H7 (cell line): ENCODE results near the gene MCUR1. TPM values are rescaled to one million over a fixed set of nuclear protein-coding genes. Genes with fewer than 3 reads are reported as not detected.

ENCODE experiments used
- DNase-seq: peaks from one replicate; pipeline ENCODE4 v3.0.0; 2012
- H3K27me3 ChIP-seq: 2 replicates; pipeline ENCODE4 v1.6.0; 2011; ENCODE audit warnings: mild to moderate bottlenecking, low read length; ENCODE audit not compliant: control insufficient read depth, insufficient read depth
- H3K36me3 ChIP-seq: replicated peaks from 2 replicates; pipeline ENCODE4 v1.5.1; 2011; ENCODE audit warnings: low read length; ENCODE audit not compliant: control insufficient read depth, insufficient read depth
- H3K4me3 ChIP-seq: 2 replicates; pipeline ENCODE4 v1.5.1; 2011; ENCODE audit warnings: low read depth, mild to moderate bottlenecking, control low read depth, low read length, moderate library complexity; ENCODE audit not compliant: insufficient read depth
- total RNA-seq: library from RNA; depleted of rRNA; stranded (reverse); fragments of >200 nt; shearing (Covaris generic); gene quantifications from 2 replicates; pipeline ENCODE4 v1.2.3, GENCODE V29; 2014; rRNA removed

MCUR1 gene
- total RNA-seq, 1 experiment from 2014 or later = 16.0 TPM

DNA sequence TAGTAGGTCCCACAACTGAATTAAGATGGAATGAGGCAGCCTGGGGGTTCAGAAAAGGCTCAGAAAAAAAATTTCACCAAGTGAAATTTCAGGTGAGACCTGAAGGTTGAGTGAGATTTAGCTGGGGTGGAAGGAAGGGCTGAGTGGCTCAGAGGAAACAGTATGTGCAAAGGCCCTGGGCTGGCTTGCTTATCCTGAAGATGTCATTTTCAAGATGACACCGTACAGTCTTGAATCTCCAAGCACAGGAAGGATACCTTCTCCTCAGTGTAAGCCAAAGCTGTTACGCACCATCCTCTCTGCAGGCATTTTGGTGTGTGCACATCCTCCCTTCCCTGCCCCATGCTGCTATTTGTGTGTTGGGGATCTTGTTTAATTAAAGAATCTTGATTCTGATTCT lies 59.7 kb downstream of the MCUR1 start:
- no peak for DNase-seq
- Histone ChIP-seq H3K36me3 (no peaks in the 10 kb centered on the region), H3K4me3 (no peak overlapping the region), H3K27me3 (no peaks in the 10 kb centered on the region; the same call in 1 of the 2 replicates)

DNA sequence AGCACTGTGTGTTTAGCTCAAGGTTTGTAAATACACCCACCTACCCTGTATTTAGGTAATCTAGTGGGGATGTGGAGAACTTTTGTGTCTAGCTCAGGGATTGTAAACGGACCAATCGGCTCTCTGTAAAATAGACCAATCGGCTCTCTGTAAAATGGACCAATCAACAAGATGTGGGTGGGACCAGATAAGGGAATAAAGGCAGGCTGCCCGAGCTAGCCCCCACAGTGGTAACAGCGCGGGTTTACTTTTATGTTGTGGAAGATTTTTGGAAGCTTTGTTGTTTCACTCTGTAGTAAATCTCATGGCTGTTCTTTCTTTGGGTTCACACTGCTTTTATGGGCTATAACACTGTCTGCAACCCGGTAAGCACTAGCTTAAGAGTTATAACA lies 70.6 kb downstream of the MCUR1 start:
- no peak for DNase-seq
- Histone ChIP-seq H3K27me3 (no peaks in the 10 kb centered on the region), H3K36me3 (no peaks in the 10 kb centered on the region), H3K4me3 (no peak overlapping the region)

DNA sequence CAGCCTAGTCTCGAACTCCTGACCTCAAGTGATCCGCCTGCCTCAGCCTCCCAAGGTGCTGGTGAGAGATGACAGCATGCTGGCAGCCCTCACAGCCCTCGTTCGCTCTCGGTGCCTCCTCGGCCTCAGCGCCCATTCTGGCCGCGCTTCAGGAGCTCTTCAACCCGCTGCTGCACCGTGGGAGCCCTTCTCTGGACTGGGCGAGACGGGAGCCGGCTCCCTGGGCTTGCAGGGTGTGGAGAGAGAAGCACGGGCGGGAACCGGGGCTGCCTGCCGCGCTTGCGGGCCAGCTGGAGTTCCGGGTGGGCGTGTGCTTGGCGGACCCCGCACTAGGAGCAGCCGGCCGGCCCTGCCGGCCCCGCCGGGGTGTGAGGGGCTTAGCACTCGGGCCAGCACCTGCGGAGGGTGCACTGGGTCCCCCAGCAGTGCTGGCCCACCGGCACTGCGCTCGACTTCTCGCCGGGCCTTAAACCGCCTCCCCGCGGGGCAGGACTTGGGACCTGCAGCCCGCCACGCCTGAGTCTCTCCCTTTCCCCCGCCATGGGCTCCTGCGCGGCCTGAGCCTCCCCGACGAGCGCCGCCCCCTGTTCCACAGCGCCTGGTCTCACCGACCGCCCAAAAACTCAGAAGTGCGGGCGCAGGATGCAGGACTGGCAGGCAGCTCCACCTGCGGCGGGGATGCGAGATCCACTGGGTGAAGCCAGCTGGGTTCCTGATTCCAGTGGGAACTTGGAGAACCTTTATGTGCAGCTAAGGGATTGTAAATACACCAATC lies 71.2 kb downstream of the MCUR1 start:
- H3K27me3 ChIP-seq = no peaks in the 10 kb centered on the region
- no peaks in the 10 kb centered on the region for H3K36me3 ChIP-seq
- no peak for DNase-seq
- H3K4me3 ChIP-seq = no peak overlapping the region

DNA sequence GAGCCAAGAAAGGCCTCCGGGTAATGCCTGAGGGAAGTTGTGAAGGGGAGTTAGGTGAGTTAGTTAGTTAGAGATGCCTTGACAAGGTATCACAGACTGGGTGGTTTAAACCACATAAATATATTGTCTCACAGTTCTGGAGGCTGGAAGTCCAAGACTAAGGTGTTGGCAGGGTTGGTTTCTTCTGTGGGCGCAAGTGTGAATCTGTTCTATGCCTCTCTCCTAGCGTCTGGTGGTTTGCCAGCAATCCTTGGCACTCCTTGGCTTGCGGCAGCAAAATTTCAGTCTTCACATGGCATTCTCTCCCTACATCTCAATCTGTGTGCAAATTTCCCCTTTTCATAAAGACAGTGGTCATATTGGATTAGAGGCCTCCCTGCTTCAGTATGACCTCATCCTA lies 73.0 kb downstream of the MCUR1 start:
- Histone ChIP-seq H3K27me3 (no peaks in the 10 kb centered on the region), H3K4me3 (no peak overlapping the region), H3K36me3 (no peaks in the 10 kb centered on the region)
- DNase-seq = no peak

Other genes with a start within 250 kb of the MCUR1 start
- gene SIRT5, start 240.0 kb downstream of the MCUR1 start, total RNA-seq = 9.8 and 15.5 TPM in 2 replicates
- gene NOL7, start 199.2 kb downstream of the MCUR1 start, total RNA-seq = 46.9 and 58.8 TPM in 2 replicates
- gene RANBP9, start 102.7 kb downstream of the MCUR1 start, total RNA-seq = 23.6 and 30.7 TPM in 2 replicates
- gene RNF182, start 110.4 kb upstream of the MCUR1 start, total RNA-seq = 6.1 and 7.0 TPM in 2 replicates